ENCODE data around the gene CALM1. TPM values are rescaled to one million over a fixed set of nuclear protein-coding genes. Genes with fewer than 3 reads are reported as not detected.

Gene CALM1
- total RNA-seq, 1 donor from 2014 or later: 362 TPM

- Histone ChIP-seq H3K27me3 (no peaks in the 10 kb centered on the region), H3K79me2 (ENCODE audit: low read depth) (no peaks in the 10 kb centered on the region), H3K4me2 (peak overlapping the region; percentile 72), H3F3A (ENCODE audit: low read depth) (peaks cover 11% of the 10 kb centered on the region), H3K9ac (no peak overlapping the region), H3K27ac (no peak overlapping the region), H2AFZ (replicated peaks) (no peak overlapping the region), H3K4me3 (no peak overlapping the region), H3K36me3 (no peaks in the 10 kb centered on the region), H3K9me3 (ENCODE audit: low read depth) (no peaks in the 10 kb centered on the region), H4K20me1 (ENCODE audit: low read depth) (no peaks in the 10 kb centered on the region), H3K4me1 (peaks cover 11% of the 10 kb centered on the region)
- Mint-ChIP-seq H3K4me1 (peaks cover 54% of the 10 kb centered on the region), H3K36me3 (no peaks in the 10 kb centered on the region), H3K27me3 (ENCODE audit: insufficient read depth, low read depth) (peaks cover 13% of the 10 kb centered on the region), H3K9me3 (no peaks in the 10 kb centered on the region), H3K27ac (peak overlapping the region; percentile 57), H3K4me3 (peak overlapping the region; percentile 70)
- no peak for DNase-seq (ENCODE audit: low spot score)
- TF ChIP-seq CTCF (IDR thresholded peaks at IDR 0.05) (no peak), EZH2 (IDR thresholded peaks at IDR 0.05) (no peak), EZH2phosphoT487 (IDR thresholded peaks at IDR 0.05) (no peak)
Observed at GRCh38 chr14:90453401-90453951, 56.6 kb downstream of the CALM1 start.

GRCh38 chr14:90454041-90455000 lies 57.5 kb downstream of the CALM1 start:
- Histone ChIP-seq H3K36me3 (no peaks in the 10 kb centered on the region), H3F3A (ENCODE audit: low read depth) (peaks cover 11% of the 10 kb centered on the region), H3K4me1 (peaks cover 11% of the 10 kb centered on the region), H3K4me2 (peak overlapping the region; percentile 72), H3K27ac (no peak overlapping the region), H3K9ac (no peak overlapping the region), H3K9me3 (ENCODE audit: low read depth) (no peaks in the 10 kb centered on the region), H3K79me2 (ENCODE audit: low read depth) (no peaks in the 10 kb centered on the region), H3K27me3 (no peaks in the 10 kb centered on the region), H4K20me1 (ENCODE audit: low read depth) (no peaks in the 10 kb centered on the region), H2AFZ (replicated peaks) (peak overlapping the region; percentile 73), H3K4me3 (peak overlapping the region; percentile 38)
- no peaks in the 10 kb centered on the region for H3K36me3 Mint-ChIP-seq
- DNase-seq (ENCODE audit: low spot score): peak; percentile 96
- H3K4me3 Mint-ChIP-seq: peak overlapping the region; percentile 70
- H3K27me3 Mint-ChIP-seq (ENCODE audit: insufficient read depth, low read depth): peaks cover 13% of the 10 kb centered on the region
- peaks cover 54% of the 10 kb centered on the region for H3K4me1 Mint-ChIP-seq
- TF ChIP-seq EZH2phosphoT487 (IDR thresholded peaks at IDR 0.05) (no peak), EZH2 (IDR thresholded peaks at IDR 0.05) (no peak), CTCF (IDR thresholded peaks at IDR 0.05) (no peak)
- no peaks in the 10 kb centered on the region for H3K9me3 Mint-ChIP-seq
- H3K27ac Mint-ChIP-seq: peak overlapping the region; percentile 90

GRCh38 chr14:90455100-90455571 lies 58.3 kb downstream of the CALM1 start:
- H3K27me3 ChIP-seq: no peaks in the 10 kb centered on the region
- no peaks in the 10 kb centered on the region for H3K79me2 ChIP-seq (ENCODE audit: low read depth)
- peaks cover 9% of the 10 kb centered on the region for H3K27me3 Mint-ChIP-seq (ENCODE audit: insufficient read depth, low read depth)
- DNase-seq (ENCODE audit: low spot score): peak; percentile 55
- no peaks in the 10 kb centered on the region for H3K9me3 Mint-ChIP-seq
- no peak overlapping the region for H3K9ac ChIP-seq
- no peak overlapping the region for H3K4me3 ChIP-seq
- H3K36me3 ChIP-seq: no peaks in the 10 kb centered on the region
- no peak overlapping the region for H2AFZ ChIP-seq (replicated peaks)
- H3K4me2 ChIP-seq: no peak overlapping the region
- no peaks in the 10 kb centered on the region for H3K9me3 ChIP-seq (ENCODE audit: low read depth)
- H4K20me1 ChIP-seq (ENCODE audit: low read depth): no peaks in the 10 kb centered on the region
- peaks cover 54% of the 10 kb centered on the region for H3K4me1 Mint-ChIP-seq
- TF ChIP-seq CTCF (IDR thresholded peaks at IDR 0.05) (no peak), EZH2phosphoT487 (IDR thresholded peaks at IDR 0.05) (no peak), EZH2 (IDR thresholded peaks at IDR 0.05) (no peak)
- H3F3A ChIP-seq (ENCODE audit: low read depth): peaks cover 11% of the 10 kb centered on the region
- H3K4me1 ChIP-seq: peaks cover 11% of the 10 kb centered on the region
- no peak overlapping the region for H3K27ac ChIP-seq
- H3K36me3 Mint-ChIP-seq: no peaks in the 10 kb centered on the region
- no peak overlapping the region for H3K4me3 Mint-ChIP-seq
- peak overlapping the region; percentile 64 for H3K27ac Mint-ChIP-seq
